PC-3 (cell line): ENCODE results near the gene UPK1A. TPM values are rescaled to one million over a fixed set of nuclear protein-coding genes. Genes with fewer than 3 reads are reported as not detected.

Experiments used
- ATAC-seq: fragments of 200-7000 bp; cut with Tn5 transposase; 2 replicates; pipeline ENCODE4 v1.9.1; 2020; ENCODE audit warnings: mild to moderate bottlenecking, moderate library complexity
- BruUV-seq: library from RNA; stranded (reverse); fragments of 400-500 nt; replicated peaks from 2 replicates; lab custom pipeline; 2021; lab: Mats Ljungman, UMichigan
- CTCF ChIA-PET: fragments of 300-600 bp; sonication (Branson Sonifier 250); formaldehyde crosslinking; loops from one replicate; lab custom pipeline; 2022; ENCODE audit warnings: antibody characterized with exemption; lab: Charles Lee
- POLR2A ChIA-PET: fragments of 300-600 bp; sonication (Branson Sonifier 250); formaldehyde crosslinking; loops from one replicate; lab custom pipeline; 2022; ENCODE audit warnings: antibody characterized with exemption; ENCODE audit not compliant: unreplicated experiment; lab: Charles Lee
- DNase-seq: peaks from one replicate; pipeline ENCODE4 v3.0.0-alpha.2; 2015
- H2AFZ ChIP-seq: fragments of 300-600 bp; sonication (generic); 2 replicates; pipeline ENCODE4 v1.6.0; 2016; ENCODE audit warnings: antibody characterized with exemption, low read length
- H3F3A ChIP-seq: fragments of 300-600 bp; sonication (generic); one replicate; pipeline ENCODE4 v1.6.0; 2017; ENCODE audit warnings: antibody characterized with exemption, low read length, control low read depth, mild to moderate bottlenecking; ENCODE audit not compliant: unreplicated experiment
- H3K27ac ChIP-seq: fragments of 300-600 bp; sonication (generic); 2 replicates; pipeline ENCODE4 v1.5.1; 2016; ENCODE audit warnings: mild to moderate bottlenecking, low read length
- H3K27me3 ChIP-seq: fragments of 300-600 bp; sonication (generic); 2 replicates; pipeline ENCODE4 v1.6.1; 2016; ENCODE audit warnings: low read length, mixed read lengths
- H3K36me3 ChIP-seq: fragments of 300-600 bp; sonication (generic); 2 replicates; pipeline ENCODE4 v1.6.1; 2016; ENCODE audit warnings: low read depth, mixed run types, low read length, mixed read lengths
- H3K4me1 ChIP-seq: fragments of 300-600 bp; sonication (generic); 2 replicates; pipeline ENCODE4 v1.5.1; 2016; ENCODE audit warnings: low read length; ENCODE audit not compliant: insufficient read depth
- H3K4me2 ChIP-seq: fragments of 300-600 bp; sonication (generic); 2 replicates; pipeline ENCODE4 v1.6.0; 2016; ENCODE audit warnings: low read length
- H3K4me3 ChIP-seq: fragments of 300-600 bp; sonication (generic); 2 replicates; pipeline ENCODE4 v1.5.1; 2016; ENCODE audit warnings: mild to moderate bottlenecking, low read length, mixed read lengths
- H3K79me2 ChIP-seq: fragments of 300-600 bp; sonication (generic); 2 replicates; pipeline ENCODE4 v1.6.1; 2017; ENCODE audit warnings: low read length, mixed read lengths
- H3K9ac ChIP-seq: fragments of 300-600 bp; sonication (generic); 2 replicates; pipeline ENCODE4 v1.6.0; 2016; ENCODE audit warnings: mild to moderate bottlenecking, low read length
- H3K9me2 ChIP-seq: fragments of 300-600 bp; sonication (generic); replicated peaks from 2 replicates; pipeline ENCODE4 v1.6.1; 2016; ENCODE audit warnings: mixed run types, low read length, mixed read lengths
- H3K9me3 ChIP-seq: fragments of 300-600 bp; sonication (generic); 2 replicates; pipeline ENCODE4 v1.6.1; 2016; ENCODE audit warnings: low read length, mixed read lengths
- H4K20me1 ChIP-seq: fragments of 300-600 bp; sonication (generic); 2 replicates; pipeline ENCODE4 v1.6.1; 2016; ENCODE audit warnings: low read length, mixed read lengths
- EZH2 ChIP-seq: fragments of 300-600 bp; sonication (generic); IDR thresholded peaks from one replicate; pipeline ENCODE4 v1.6.1; 2017; ENCODE audit warnings: antibody characterized with exemption, mild to moderate bottlenecking, low read length; ENCODE audit not compliant: unreplicated experiment
- EZH2phosphoT487 ChIP-seq: fragments of 300-600 bp; sonication (generic); IDR thresholded peaks from 2 replicates; pipeline ENCODE4 v1.6.1; 2018; ENCODE audit warnings: mild to moderate bottlenecking, antibody characterized with exemption, low read length, borderline replicate concordance
- intact Hi-C: fragments of 100-400 bp; cut with micrococcal nuclease; formaldehyde crosslinking; loops from 2 replicates; pipeline ENCODE4 v1.9.0; 2023
- total RNA-seq: library from RNA; depleted of rRNA; stranded (reverse); fragments of >200 nt; gene quantifications from 2 replicates; pipeline ENCODE4 v1.2.3, GENCODE V29; 2014
- TF ChIP-seq, protein P1 (sequence below): fragments of 300-600 bp; sonication (generic); conservative IDR thresholded peaks from 2 replicates; pipeline ENCODE4 v1.5.1; 2017; ENCODE audit warnings: antibody characterized with exemption, low read depth, mild to moderate bottlenecking, low read length

The UPK1A gene
- total RNA-seq, 1 experiment from 2014 or later: not detected

DNA sequence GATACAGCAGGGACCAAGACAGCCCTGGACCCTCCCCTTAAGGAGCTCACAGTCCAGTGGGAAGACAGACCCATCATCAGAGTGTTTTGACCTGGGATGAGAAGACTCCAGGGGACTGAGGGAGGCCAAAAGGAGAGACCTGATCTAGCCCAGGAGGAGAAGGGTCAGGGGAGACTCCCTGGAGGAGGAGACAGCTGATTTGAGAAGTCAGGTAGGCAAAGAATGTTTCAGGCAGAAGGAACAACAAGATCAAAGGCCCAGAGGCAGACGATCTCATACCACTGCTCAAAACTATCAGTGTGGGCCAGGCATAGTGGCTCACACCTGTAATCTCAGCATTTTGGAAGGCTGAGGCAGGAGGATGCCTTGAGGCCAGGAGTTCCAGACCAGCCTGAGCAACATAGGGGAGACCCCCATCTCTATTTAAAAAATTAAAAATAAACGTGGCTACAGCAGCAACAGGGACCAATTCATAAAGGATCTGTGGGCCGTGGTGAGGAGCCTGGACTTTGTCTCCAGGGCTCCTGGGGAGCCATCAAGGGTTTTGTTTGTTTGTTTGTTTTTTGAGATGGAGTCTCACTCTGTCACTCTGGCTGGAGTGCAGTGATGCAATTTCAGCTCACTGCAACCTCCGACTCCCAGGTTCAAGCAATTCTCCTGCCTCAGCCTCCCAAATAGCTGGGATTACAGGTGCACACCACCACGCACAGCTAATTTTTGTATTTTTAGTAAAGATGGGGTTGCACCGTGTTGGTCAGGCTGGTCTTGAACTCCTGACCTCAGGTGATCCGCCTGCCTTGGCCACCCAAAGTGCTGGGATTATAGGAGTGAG is 20.4 kb upstream of the UPK1A start:
- no peaks in the 10 kb centered on the region for H3K9me2 ChIP-seq
- TF ChIP-seq, protein P1, sequence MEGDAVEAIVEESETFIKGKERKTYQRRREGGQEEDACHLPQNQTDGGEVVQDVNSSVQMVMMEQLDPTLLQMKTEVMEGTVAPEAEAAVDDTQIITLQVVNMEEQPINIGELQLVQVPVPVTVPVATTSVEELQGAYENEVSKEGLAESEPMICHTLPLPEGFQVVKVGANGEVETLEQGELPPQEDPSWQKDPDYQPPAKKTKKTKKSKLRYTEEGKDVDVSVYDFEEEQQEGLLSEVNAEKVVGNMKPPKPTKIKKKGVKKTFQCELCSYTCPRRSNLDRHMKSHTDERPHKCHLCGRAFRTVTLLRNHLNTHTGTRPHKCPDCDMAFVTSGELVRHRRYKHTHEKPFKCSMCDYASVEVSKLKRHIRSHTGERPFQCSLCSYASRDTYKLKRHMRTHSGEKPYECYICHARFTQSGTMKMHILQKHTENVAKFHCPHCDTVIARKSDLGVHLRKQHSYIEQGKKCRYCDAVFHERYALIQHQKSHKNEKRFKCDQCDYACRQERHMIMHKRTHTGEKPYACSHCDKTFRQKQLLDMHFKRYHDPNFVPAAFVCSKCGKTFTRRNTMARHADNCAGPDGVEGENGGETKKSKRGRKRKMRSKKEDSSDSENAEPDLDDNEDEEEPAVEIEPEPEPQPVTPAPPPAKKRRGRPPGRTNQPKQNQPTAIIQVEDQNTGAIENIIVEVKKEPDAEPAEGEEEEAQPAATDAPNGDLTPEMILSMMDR: no peak
- TF ChIP-seq EZH2 (no peak), EZH2phosphoT487 (no peak)
- H3K9me3 ChIP-seq: no peaks in the 10 kb centered on the region
- no peaks in the 10 kb centered on the region for H3K36me3 ChIP-seq
- intact Hi-C loops: no loop called here
- peaks cover 28% of the 10 kb centered on the region for H3K79me2 ChIP-seq
- no peak overlapping the region for H3K4me2 ChIP-seq
- H3F3A ChIP-seq: no peaks in the 10 kb centered on the region
- no peak for DNase-seq
- H3K27ac ChIP-seq: no peak overlapping the region
- ChIA-PET POLR2A (interaction anchor here (0.5 kb wide), 1 partner anchor 25 kb away, joined by 4 read pairs; no protein-coding TSS in a partner anchor), CTCF (no interaction called here)
- H2AFZ ChIP-seq: peak overlapping the region; percentile 98
- no TSS peak for BruUV-seq
- H3K4me1 ChIP-seq: peaks cover 11% of the 10 kb centered on the region; the same call in 1 of the 2 replicates
- ATAC-seq: no peak
- no peaks in the 10 kb centered on the region for H3K27me3 ChIP-seq
- H3K4me3 ChIP-seq: no peak overlapping the region
- H3K9ac ChIP-seq: no peak overlapping the region
- no peaks in the 10 kb centered on the region for H4K20me1 ChIP-seq

DNA sequence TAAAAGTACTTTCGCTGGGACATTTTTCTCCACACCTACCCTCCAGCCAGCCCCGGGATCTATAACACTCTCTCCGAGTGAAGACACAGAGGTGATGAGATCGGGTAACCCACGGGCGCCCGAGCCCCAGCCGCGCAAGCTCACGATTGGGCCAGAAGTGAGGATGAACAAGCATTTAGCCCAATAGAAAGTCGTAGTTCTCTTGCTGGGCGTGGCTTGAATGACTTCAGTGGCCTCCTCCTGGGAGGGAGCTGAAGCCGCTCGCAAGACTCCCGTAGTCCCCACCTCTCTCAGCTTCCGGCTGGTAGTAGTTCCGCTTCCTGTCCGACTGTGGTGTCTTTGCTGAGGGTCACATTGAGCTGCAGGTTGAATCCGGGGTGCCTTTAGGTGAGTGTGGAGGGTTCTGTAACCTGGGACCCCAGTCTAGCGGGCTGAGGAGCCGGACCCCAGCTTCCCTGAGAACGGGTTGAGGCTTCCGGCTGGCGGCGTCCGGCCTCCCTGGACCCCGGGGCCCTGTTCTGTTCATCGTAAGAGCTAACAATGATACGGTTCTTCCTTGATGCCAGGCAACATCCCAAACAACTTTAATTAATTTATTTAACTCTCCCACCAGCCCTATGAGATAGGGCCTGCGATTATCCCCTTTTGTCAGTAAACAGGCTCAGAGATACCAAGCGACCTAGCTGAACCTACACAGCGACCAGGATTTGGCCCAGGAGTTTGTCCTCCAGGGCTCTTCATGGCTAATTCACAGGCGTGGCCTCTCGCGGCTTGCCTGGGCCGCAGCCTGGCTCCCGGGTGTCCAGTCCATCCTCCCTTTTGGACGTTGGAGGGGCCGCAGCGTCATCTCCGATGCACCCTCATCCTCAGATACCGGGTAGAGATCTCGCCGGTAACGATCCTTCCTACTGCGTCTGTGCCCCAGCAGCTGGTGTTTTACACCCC is 18.0 kb upstream of the UPK1A start, which contains the start of gene COX6B1:
TSS of gene COX6B1 (plus strand) at position 307 of the 945 bp plus-strand sequence. CDS start 2,921 bp downstream, outside the sequence.
- H3K4me3 ChIP-seq: peak within 1 kb of the TSS; percentile 96
- H3F3A ChIP-seq: no peaks in the 10 kb centered on the region
- TF ChIP-seq EZH2 (no peak), EZH2phosphoT487 (no peak)
- TF ChIP-seq, protein P1: no peak
- H3K9me3 ChIP-seq: no peaks in the 10 kb centered on the region
- ChIA-PET POLR2A (interaction anchor here (0.6 to 0.7 kb wide), 4 partner anchors 57 to 138 kb away, joined by 3 to 6 read pairs (median 4); no protein-coding TSS in a partner anchor), CTCF (interaction anchor here (0.6 kb wide), 1 partner anchor 64 kb away, joined by 7 read pairs; no protein-coding TSS in a partner anchor)
- peak within 1 kb of the TSS; percentile 77 for H2AFZ ChIP-seq
- H3K79me2 ChIP-seq: peaks cover 31% of the 10 kb centered on the region
- H3K27ac ChIP-seq: peak within 1 kb of the TSS; percentile 34
- ATAC-seq (peak; percentile 58), DNase-seq (peak; percentile 94)
- H3K4me1 ChIP-seq: peaks cover 6% of the 10 kb centered on the region; the same call in 1 of the 2 replicates
- BruUV-seq: TSS peak; percentile 87
- no peaks in the 10 kb centered on the region for H3K9me2 ChIP-seq
- H3K4me2 ChIP-seq: peak within 1 kb of the TSS; percentile 97
- H4K20me1 ChIP-seq: no peaks in the 10 kb centered on the region
- no peaks in the 10 kb centered on the region for H3K36me3 ChIP-seq
- intact Hi-C loops: no loop called here
- peak within 1 kb of the TSS; percentile 92 for H3K9ac ChIP-seq
- H3K27me3 ChIP-seq: no peaks in the 10 kb centered on the region
